HCT116 (cell line): ENCODE measurements around the gene ALDH1A2. TPM values are rescaled to one million over a fixed set of nuclear protein-coding genes. Genes with fewer than 3 reads are reported as not detected.

Experiments used
- ATAC-seq: fragments of 200-7000 bp; cut with Tn5 transposase; 2 replicates; pipeline ENCODE4 v1.9.1; 2020; ENCODE audit warnings: mild to moderate bottlenecking, moderate library complexity
- BruUV-seq: library from RNA; stranded (reverse); fragments of 400-500 nt; replicated peaks from 2 replicates; lab custom pipeline; 2021; lab: Mats Ljungman, UMichigan
- CTCF ChIA-PET: fragments of 300-600 bp; sonication (Branson Sonifier 250); formaldehyde crosslinking; loops from one replicate; lab custom pipeline; 2021; ENCODE audit warnings: antibody characterized with exemption; lab: Charles Lee
- POLR2A ChIA-PET: fragments of 300-600, 350-600 bp; sonication (Branson Sonifier 250); formaldehyde crosslinking; loops from one replicate; lab custom pipeline; 2021; ENCODE audit warnings: antibody characterized with exemption; lab: Charles Lee
- RAD21 ChIA-PET, 2 experiments: fragments of 300-600 bp; sonication (Branson Sonifier 250); formaldehyde crosslinking; loops; one replicate each; lab custom pipeline; 2023; ENCODE audit warnings: low total read pairs in 2 of 2; ENCODE audit not compliant: uncharacterized antibody in 2 of 2, unreplicated experiment in 2 of 2, low non-redundant PET in 1 of 2; lab: Charles Lee
- DNase-seq: peaks from one replicate; pipeline ENCODE4 v3.0.0-alpha.2; 2010; ENCODE audit warnings: low read depth, low spot score
- H2AFZ ChIP-seq: fragments of 200-600 bp; shearing (Covaris generic), sonication (generic); 2 replicates; pipeline ENCODE4 v1.6.1; 2017; ENCODE audit warnings: low read depth, mixed run types, mixed read lengths, antibody characterized with exemption, low read length; ENCODE audit not compliant: poor library complexity, severe bottlenecking
- H3K27ac ChIP-seq: 2 replicates; pipeline ENCODE4 v1.5.1; 2012; ENCODE audit warnings: low read depth, low read length
- H3K27me3 ChIP-seq: fragments of 200-600 bp; sonication (generic); 2 replicates; pipeline ENCODE4 v1.6.1; 2016; ENCODE audit warnings: mixed run types, low read length, mixed read lengths; ENCODE audit not compliant: insufficient read depth
- H3K36me3 ChIP-seq, 2 experiments: fragments of 200-500 bp in 1 of 2; fragments of 200-600 bp in 1 of 2; sonication (Bioruptor generic) in 1 of 2; sonication (generic) in 1 of 2; 2 replicates each; pipeline versions ENCODE4 v1.5.1 to v1.6.1; 2014 to 2016; ENCODE audit warnings: low read length in 2 of 2, inconsistent platforms in 1 of 2, mixed read lengths in 1 of 2, mixed run types in 1 of 2; ENCODE audit not compliant: insufficient read depth in 2 of 2, control insufficient read depth in 1 of 2
- H3K4me1 ChIP-seq, 2 experiments: fragments of 200-600 bp in 1 of 2; sonication (generic) in 1 of 2; 2 replicates each; pipeline versions ENCODE4 v1.5.1 to v1.6.1; 2012 to 2017; ENCODE audit warnings: low read length in 2 of 2, inconsistent platforms in 1 of 2, mild to moderate bottlenecking in 1 of 2, mixed read lengths in 1 of 2, mixed run types in 1 of 2, moderate library complexity in 1 of 2; ENCODE audit not compliant: insufficient read depth in 2 of 2, control insufficient read depth in 1 of 2
- H3K4me2 ChIP-seq: fragments of 200-600 bp; sonication (generic); 2 replicates; pipeline ENCODE4 v1.6.1; 2017; ENCODE audit warnings: mixed run types, low read length, mixed read lengths
- H3K4me3 ChIP-seq, 2 experiments: fragments of 200-600 bp in 1 of 2; sonication (generic) in 1 of 2; replicated peaks in 1 of 2; 2 replicates each; pipeline ENCODE4 v1.5.1; 2011 to 2016; ENCODE audit warnings: low read length in 2 of 2, control low read depth in 1 of 2, low read depth in 1 of 2, mild to moderate bottlenecking in 1 of 2, mixed read lengths in 1 of 2, mixed run types in 1 of 2
- H3K79me2 ChIP-seq: fragments of 200-600 bp; sonication (generic); 2 replicates; pipeline ENCODE4 v1.6.1; 2017; ENCODE audit warnings: mild to moderate bottlenecking, mixed run types, low read length, moderate library complexity, mixed read lengths; ENCODE audit not compliant: insufficient read depth
- H3K9ac ChIP-seq: fragments of 200-600 bp; sonication (generic); 2 replicates; pipeline ENCODE4 v1.6.1; 2016; ENCODE audit warnings: low read length, mixed read lengths
- H3K9me2 ChIP-seq: fragments of 200-600 bp; sonication (generic), shearing (Covaris generic); 2 replicates; pipeline ENCODE4 v1.6.1; 2017; ENCODE audit warnings: mixed run types, mild to moderate bottlenecking, moderate library complexity; ENCODE audit not compliant: insufficient read depth
- H3K9me3 ChIP-seq, 2 experiments: fragments of 200-500 bp in 1 of 2; fragments of 200-600 bp in 1 of 2; sonication (Bioruptor generic) in 1 of 2; sonication (generic) in 1 of 2; 2 replicates each; pipeline ENCODE4 v1.6.1; 2014 to 2017; ENCODE audit warnings: low read length in 2 of 2, mixed read lengths in 2 of 2, inconsistent platforms in 1 of 2, low read depth in 1 of 2, mild to moderate bottlenecking in 1 of 2, mixed run types in 1 of 2, moderate library complexity in 1 of 2; ENCODE audit not compliant: control insufficient read depth in 1 of 2, insufficient read depth in 1 of 2
- H4K20me1 ChIP-seq: fragments of 200-600 bp; sonication (generic), shearing (Covaris generic); 2 replicates; pipeline ENCODE4 v1.6.1; 2017; ENCODE audit warnings: mixed run types, mild to moderate bottlenecking, moderate library complexity; ENCODE audit not compliant: insufficient read depth
- ATF3 ChIP-seq: IDR thresholded peaks from 2 replicates; pipeline ENCODE4 v1.6.1; 2012
- CBX3 ChIP-seq: IDR thresholded peaks from 2 replicates; pipeline ENCODE4 v1.6.1; 2012; ENCODE audit warnings: low read depth
- CEBPB ChIP-seq: IDR thresholded peaks from 2 replicates; pipeline ENCODE4 v1.6.1; 2012; ENCODE audit warnings: low read depth
- EGR1 ChIP-seq: IDR thresholded peaks from 2 replicates; pipeline ENCODE4 v1.6.1; 2012; ENCODE audit warnings: low read depth
- ELF1 ChIP-seq: IDR thresholded peaks from 2 replicates; pipeline ENCODE4 v1.6.1; 2012; ENCODE audit warnings: low read depth, borderline replicate concordance
- EZH2 ChIP-seq: fragments of 200-600 bp; sonication (generic); IDR thresholded peaks from 2 replicates; pipeline ENCODE4 v1.6.1; 2017; ENCODE audit warnings: antibody characterized with exemption, mixed run types
- EZH2phosphoT487 ChIP-seq: fragments of 200-600 bp; IDR thresholded peaks from 2 replicates; pipeline ENCODE4 v1.6.1; 2018; ENCODE audit warnings: antibody characterized with exemption, borderline replicate concordance
- FOSL1 ChIP-seq: IDR thresholded peaks from 2 replicates; pipeline ENCODE4 v1.6.1; 2012; ENCODE audit warnings: low read depth
- RAD21 ChIP-seq: IDR thresholded peaks from 2 replicates; pipeline ENCODE4 v1.6.1; 2012; ENCODE audit warnings: low read depth, mild to moderate bottlenecking
- REST ChIP-seq: IDR thresholded peaks from 2 replicates; pipeline ENCODE4 v1.6.1; 2012; ENCODE audit warnings: low read depth
- SP1 ChIP-seq: IDR thresholded peaks from 2 replicates; pipeline ENCODE4 v1.6.1; 2012; ENCODE audit warnings: low read depth
- TCF7L2 ChIP-seq: IDR thresholded peaks from 2 replicates; pipeline ENCODE4 v1.7.0; 2011; ENCODE audit warnings: borderline replicate concordance, inconsistent platforms; ENCODE audit not compliant: insufficient read depth, insufficient read length; ENCODE audit errors: extremely low read depth
- YY1 ChIP-seq: IDR thresholded peaks from 2 replicates; pipeline ENCODE4 v1.6.1; 2011; ENCODE audit warnings: low read length, low read depth, moderate library complexity, mild to moderate bottlenecking; ENCODE audit not compliant: insufficient replicate concordance; ENCODE audit errors: extremely low read depth
- ZFX ChIP-seq: fragments of 450-650 bp; IDR thresholded peaks from 2 replicates; pipeline ENCODE4 v1.6.1; 2017
- ZNF274 ChIP-seq: fragments of 200-500 bp; sonication (Bioruptor generic); IDR thresholded peaks from 2 replicates; pipeline ENCODE4 v1.6.1; 2014; ENCODE audit warnings: mild to moderate bottlenecking, low read depth, low read length, inconsistent platforms
- intact Hi-C: fragments of 100-400 bp; cut with micrococcal nuclease; formaldehyde crosslinking; loops from 2 replicates; pipeline ENCODE4 v1.10.0; 2022
- total RNA-seq: library from RNA; stranded (reverse); gene quantifications from one replicate; pipeline ENCODE4 v1.2.1, GENCODE V29; 2021; ENCODE audit not compliant: unreplicated experiment

Gene ALDH1A2
- total RNA-seq, 1 experiment from 2014 or later = 1.7 TPM

DNA sequence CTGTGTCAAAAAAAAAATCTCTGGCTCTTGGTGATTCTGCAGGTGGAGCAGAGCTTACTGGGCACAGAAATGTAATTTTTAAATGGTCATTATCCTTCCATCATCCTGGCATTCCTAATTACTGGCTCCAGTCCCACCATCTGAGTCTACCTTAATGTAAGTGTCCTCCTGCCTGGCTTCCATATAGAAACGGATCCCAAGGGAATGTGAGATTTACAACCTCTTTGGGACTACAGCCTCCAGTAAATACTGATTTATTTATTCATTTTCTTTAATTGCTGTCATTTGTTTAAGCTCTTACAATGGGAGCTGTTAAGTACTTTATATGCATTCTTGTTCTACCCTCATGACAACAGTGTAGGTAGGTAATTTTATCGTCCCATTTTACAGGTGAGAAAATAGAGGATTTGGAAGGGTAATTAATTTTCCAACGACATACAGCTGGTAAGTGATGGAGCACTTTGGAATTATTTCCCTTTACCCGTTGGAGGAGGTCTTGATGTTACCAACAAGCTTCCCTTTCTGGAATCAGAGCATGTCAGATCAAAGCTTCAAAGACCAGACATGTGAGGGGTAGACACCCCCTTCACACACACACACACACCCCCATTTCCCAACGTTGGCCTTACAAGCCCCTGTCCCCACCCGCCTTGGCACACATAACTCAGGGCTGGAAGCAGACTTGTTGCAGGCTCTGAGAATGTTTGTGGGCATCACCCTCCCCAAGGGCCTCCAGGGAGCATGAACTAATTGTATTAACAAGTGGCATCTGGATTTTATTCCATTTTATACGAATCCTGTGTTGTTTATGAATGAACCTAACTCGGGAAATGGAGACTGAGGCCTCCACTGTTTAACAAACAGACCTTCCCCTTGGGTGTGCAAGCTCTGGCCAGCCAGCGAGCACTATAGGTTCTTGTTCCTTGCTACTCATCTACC is 116.9 kb downstream of the ALDH1A2 start:
- ChIA-PET CTCF (interaction anchor here (1.0 kb wide), 1 partner anchor 122 kb away, joined by 3 read pairs; no protein-coding TSS in a partner anchor), POLR2A (no interaction called here), RAD21 (no interaction called here)
- Histone ChIP-seq H3K36me3 (no peaks in the 10 kb centered on the region), H3K9me3 (no peaks in the 10 kb centered on the region), H3K79me2 (no peaks in the 10 kb centered on the region), H4K20me1 (no peaks in the 10 kb centered on the region), H3K4me1 (no peaks in the 10 kb centered on the region), H3K9me2 (no peaks in the 10 kb centered on the region), H2AFZ (no peak overlapping the region), H3K27ac (no peak overlapping the region), H3K9ac (no peak overlapping the region), H3K4me3 (no peak overlapping the region), H3K4me2 (no peak overlapping the region), H3K27me3 (no peaks in the 10 kb centered on the region)
- BruUV-seq = no TSS peak
- DNase-seq = no peak
- intact Hi-C loops = no loop called here
- no peak for TF ChIP-seq EGR1
- TF ChIP-seq FOSL1 = no peak
- TF ChIP-seq ATF3 = no peak
- no peak for TF ChIP-seq ELF1
- no peak for TF ChIP-seq CBX3
- no peak for TF ChIP-seq TCF7L2
- TF ChIP-seq ZNF274 = no peak
- TF ChIP-seq RAD21 = no peak
- no peak for TF ChIP-seq SP1
- no peak for TF ChIP-seq YY1
- no peak for TF ChIP-seq REST
- TF ChIP-seq EZH2 = no peak
- no peak for TF ChIP-seq CEBPB
- TF ChIP-seq ZFX = no peak
- TF ChIP-seq EZH2phosphoT487 = no peak
- ATAC-seq = no peak
